PC-3 (cell line): ENCODE data around the gene CCR6. TPM values are rescaled to one million over a fixed set of nuclear protein-coding genes. Genes with fewer than 3 reads are reported as not detected.
"Not testable (repeated sequence)": the region's sequence is repeated elsewhere in the genome, so short reads cannot be mapped to it uniquely, and the experiment has no call there.

Experiments
- ATAC-seq: fragments of 200-7000 bp; cut with Tn5 transposase; 2 replicates; pipeline ENCODE4 v1.9.1; 2020; ENCODE audit warnings: mild to moderate bottlenecking, moderate library complexity
- BruUV-seq: library from RNA; stranded (reverse); fragments of 400-500 nt; replicated peaks from 2 replicates; lab custom pipeline; 2021; lab: Mats Ljungman, UMichigan
- CTCF ChIA-PET: fragments of 300-600 bp; sonication (Branson Sonifier 250); formaldehyde crosslinking; loops from one replicate; lab custom pipeline; 2022; ENCODE audit warnings: antibody characterized with exemption; lab: Charles Lee
- POLR2A ChIA-PET: fragments of 300-600 bp; sonication (Branson Sonifier 250); formaldehyde crosslinking; loops from one replicate; lab custom pipeline; 2022; ENCODE audit warnings: antibody characterized with exemption; ENCODE audit not compliant: unreplicated experiment; lab: Charles Lee
- DNase-seq: peaks from one replicate; pipeline ENCODE4 v3.0.0-alpha.2; 2015
- H2AFZ ChIP-seq: fragments of 300-600 bp; sonication (generic); 2 replicates; pipeline ENCODE4 v1.6.0; 2016; ENCODE audit warnings: antibody characterized with exemption, low read length
- H3F3A ChIP-seq: fragments of 300-600 bp; sonication (generic); one replicate; pipeline ENCODE4 v1.6.0; 2017; ENCODE audit warnings: antibody characterized with exemption, low read length, control low read depth, mild to moderate bottlenecking; ENCODE audit not compliant: unreplicated experiment
- H3K27ac ChIP-seq: fragments of 300-600 bp; sonication (generic); 2 replicates; pipeline ENCODE4 v1.5.1; 2016; ENCODE audit warnings: mild to moderate bottlenecking, low read length
- H3K27me3 ChIP-seq: fragments of 300-600 bp; sonication (generic); 2 replicates; pipeline ENCODE4 v1.6.1; 2016; ENCODE audit warnings: low read length, mixed read lengths
- H3K36me3 ChIP-seq: fragments of 300-600 bp; sonication (generic); 2 replicates; pipeline ENCODE4 v1.6.1; 2016; ENCODE audit warnings: low read depth, mixed run types, low read length, mixed read lengths
- H3K4me1 ChIP-seq: fragments of 300-600 bp; sonication (generic); 2 replicates; pipeline ENCODE4 v1.5.1; 2016; ENCODE audit warnings: low read length; ENCODE audit not compliant: insufficient read depth
- H3K4me2 ChIP-seq: fragments of 300-600 bp; sonication (generic); 2 replicates; pipeline ENCODE4 v1.6.0; 2016; ENCODE audit warnings: low read length
- H3K4me3 ChIP-seq: fragments of 300-600 bp; sonication (generic); 2 replicates; pipeline ENCODE4 v1.5.1; 2016; ENCODE audit warnings: mild to moderate bottlenecking, low read length, mixed read lengths
- H3K79me2 ChIP-seq: fragments of 300-600 bp; sonication (generic); 2 replicates; pipeline ENCODE4 v1.6.1; 2017; ENCODE audit warnings: low read length, mixed read lengths
- H3K9ac ChIP-seq: fragments of 300-600 bp; sonication (generic); 2 replicates; pipeline ENCODE4 v1.6.0; 2016; ENCODE audit warnings: mild to moderate bottlenecking, low read length
- H3K9me2 ChIP-seq: fragments of 300-600 bp; sonication (generic); replicated peaks from 2 replicates; pipeline ENCODE4 v1.6.1; 2016; ENCODE audit warnings: mixed run types, low read length, mixed read lengths
- H3K9me3 ChIP-seq: fragments of 300-600 bp; sonication (generic); 2 replicates; pipeline ENCODE4 v1.6.1; 2016; ENCODE audit warnings: low read length, mixed read lengths
- H4K20me1 ChIP-seq: fragments of 300-600 bp; sonication (generic); 2 replicates; pipeline ENCODE4 v1.6.1; 2016; ENCODE audit warnings: low read length, mixed read lengths
- CTCF ChIP-seq: fragments of 300-600 bp; sonication (generic); conservative IDR thresholded peaks from 2 replicates; pipeline ENCODE4 v1.5.1; 2017; ENCODE audit warnings: antibody characterized with exemption, low read depth, mild to moderate bottlenecking, low read length
- EZH2 ChIP-seq: fragments of 300-600 bp; sonication (generic); IDR thresholded peaks from one replicate; pipeline ENCODE4 v1.6.1; 2017; ENCODE audit warnings: antibody characterized with exemption, mild to moderate bottlenecking, low read length; ENCODE audit not compliant: unreplicated experiment
- EZH2phosphoT487 ChIP-seq: fragments of 300-600 bp; sonication (generic); IDR thresholded peaks from 2 replicates; pipeline ENCODE4 v1.6.1; 2018; ENCODE audit warnings: mild to moderate bottlenecking, antibody characterized with exemption, low read length, borderline replicate concordance
- intact Hi-C: fragments of 100-400 bp; cut with micrococcal nuclease; formaldehyde crosslinking; loops from 2 replicates; pipeline ENCODE4 v1.9.0; 2023
- total RNA-seq: library from RNA; depleted of rRNA; stranded (reverse); fragments of >200 nt; gene quantifications from 2 replicates; pipeline ENCODE4 v1.2.3, GENCODE V29; 2014

CCR6 gene
- total RNA-seq, 1 experiment from 2014 or later: not detected

DNA sequence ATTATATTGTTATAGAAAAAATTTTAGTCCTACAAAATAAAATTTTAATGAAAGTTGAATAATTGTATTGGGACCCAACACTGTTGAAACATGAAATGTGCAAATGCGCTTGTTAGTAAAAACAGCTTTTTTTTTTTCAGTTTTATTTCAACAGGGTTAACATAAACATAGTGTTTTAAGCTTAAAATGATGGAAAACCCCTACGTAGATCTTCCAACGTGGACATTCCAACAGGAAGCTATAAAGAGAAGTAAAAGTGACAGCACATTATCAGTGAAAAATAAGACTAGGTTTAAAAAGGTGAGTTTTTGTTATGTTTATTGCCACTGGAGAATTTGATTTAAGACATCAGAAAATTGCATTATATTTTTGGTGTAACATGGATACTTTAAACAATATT, 41.4 kb downstream of the CCR6 start:
- BruUV-seq: no TSS peak
- DNase-seq: no peak
- intact Hi-C loops: no loop called here
- H3K4me2 ChIP-seq: no peak overlapping the region
- no peak for TF ChIP-seq EZH2
- no peak for TF ChIP-seq CTCF
- no peaks in the 10 kb centered on the region for H3K9me2 ChIP-seq
- ChIA-PET CTCF (no interaction called here), POLR2A (no interaction called here)
- H3K79me2 ChIP-seq: no peaks in the 10 kb centered on the region
- no peak overlapping the region for H3K4me3 ChIP-seq
- no peaks in the 10 kb centered on the region for H3K36me3 ChIP-seq
- ATAC-seq: no peak
- no peak overlapping the region for H3K9ac ChIP-seq
- no peaks in the 10 kb centered on the region for H3K4me1 ChIP-seq
- no peaks in the 10 kb centered on the region for H3F3A ChIP-seq
- H4K20me1 ChIP-seq: no peaks in the 10 kb centered on the region
- no peaks in the 10 kb centered on the region for H3K9me3 ChIP-seq
- no peak overlapping the region for H3K27ac ChIP-seq
- H2AFZ ChIP-seq: no peak overlapping the region
- H3K27me3 ChIP-seq: peaks cover 27% of the 10 kb centered on the region

- Histone ChIP-seq H3K27ac (no peak overlapping the region), H3K4me2 (no peak overlapping the region), H3K4me1 (no peaks in the 10 kb centered on the region), H3K36me3 (no peaks in the 10 kb centered on the region), H2AFZ (no peak overlapping the region), H3K9me3 (no peaks in the 10 kb centered on the region), H3K9ac (no peak overlapping the region), H3K27me3 (peaks cover 27% of the 10 kb centered on the region), H4K20me1 (no peaks in the 10 kb centered on the region), H3K9me2 (no peaks in the 10 kb centered on the region), H3F3A (no peaks in the 10 kb centered on the region), H3K79me2 (no peaks in the 10 kb centered on the region), H3K4me3 (no peak overlapping the region)
- ChIA-PET POLR2A (no interaction called here), CTCF (no interaction called here)
- ATAC-seq (no peak), DNase-seq (no peak)
- no TSS peak for BruUV-seq
- no peak for TF ChIP-seq EZH2phosphoT487
- no peak for TF ChIP-seq EZH2
- no peak for TF ChIP-seq CTCF
- intact Hi-C loops: no loop called here
Measured at GRCh38 chr6:167165858-167166471, 43.1 kb downstream of the CCR6 start.

- H2AFZ ChIP-seq, DNase-seq, H3K4me1 ChIP-seq, CTCF ChIA-PET, H4K20me1 ChIP-seq, H3K4me3 ChIP-seq, BruUV-seq, H3K9me3 ChIP-seq, H3K36me3 ChIP-seq, H3F3A ChIP-seq, intact Hi-C loops, H3K9me2 ChIP-seq, H3K4me2 ChIP-seq, ATAC-seq, H3K9ac ChIP-seq, POLR2A ChIA-PET, H3K79me2 ChIP-seq, H3K27ac ChIP-seq: not testable (repeated sequence)
- H3K27me3 ChIP-seq: peaks cover 30% of the 10 kb centered on the region
Measured at GRCh38 chr6:167167699-167168098, 44.8 kb downstream of the CCR6 start.

GRCh38 chr6:167168296-167168695, 45.4 kb downstream of the CCR6 start:
- not testable (repeated sequence) for H3K4me2 ChIP-seq, ATAC-seq, H3K79me2 ChIP-seq

DNA sequence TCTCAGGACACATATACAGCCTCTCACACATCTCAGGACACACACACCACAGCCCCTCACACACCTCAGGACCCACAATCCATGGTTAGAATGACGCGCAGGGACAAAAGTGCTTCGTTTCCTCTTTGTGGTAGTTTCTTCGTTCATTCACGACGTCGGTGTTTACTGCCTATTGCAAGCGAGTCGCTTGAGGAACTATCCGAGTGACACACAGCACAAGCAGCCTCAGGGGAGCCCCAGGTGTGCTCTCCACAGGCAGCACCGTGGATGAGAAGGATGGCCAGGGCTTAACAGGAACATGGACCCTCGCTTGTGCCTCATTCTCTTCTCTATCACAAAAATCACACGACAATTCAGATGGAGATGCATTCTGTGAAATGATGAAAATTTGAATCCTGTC, 47.0 kb downstream of the CCR6 start:
- H3K4me2 ChIP-seq, DNase-seq, CTCF ChIA-PET, H3K79me2 ChIP-seq, H3K27ac ChIP-seq, BruUV-seq, H3K9ac ChIP-seq, H3K9me2 ChIP-seq, H2AFZ ChIP-seq, H3K4me1 ChIP-seq, H3K36me3 ChIP-seq, H4K20me1 ChIP-seq, ATAC-seq, intact Hi-C loops, POLR2A ChIA-PET, H3F3A ChIP-seq, H3K4me3 ChIP-seq, H3K9me3 ChIP-seq: not testable (repeated sequence)
- H3K27me3 ChIP-seq: peaks cover 23% of the 10 kb centered on the region

More at GRCh38 chr6:167168296-167168695, 45.4 kb downstream of the CCR6 start:
- H2AFZ ChIP-seq, BruUV-seq, H3K4me3 ChIP-seq, intact Hi-C loops, CTCF ChIA-PET, H3K4me1 ChIP-seq, POLR2A ChIA-PET, H3K27ac ChIP-seq, H3F3A ChIP-seq, H3K36me3 ChIP-seq, H3K9ac ChIP-seq, DNase-seq, H4K20me1 ChIP-seq, H3K9me3 ChIP-seq, H3K9me2 ChIP-seq: not testable (repeated sequence)
- peaks cover 30% of the 10 kb centered on the region for H3K27me3 ChIP-seq
